Suppressor macrophage treated with lipopolysaccharide for 1 hour (primary cell): ENCODE data around the gene PFKP.
A peak's percentile ranks its signal among the peaks of the same experiment; 100 is the strongest.
"Not testable (repeated sequence)": the region's sequence is repeated elsewhere in the genome, so short reads cannot be mapped to it uniquely, and the experiment has no call there.

ENCODE experiments used
- DNase-seq, 3 donors: peaks; one replicate each; pipeline ENCODE4 v3.0.0-alpha.2; 2020 to 2022

Gene PFKP

DNA sequence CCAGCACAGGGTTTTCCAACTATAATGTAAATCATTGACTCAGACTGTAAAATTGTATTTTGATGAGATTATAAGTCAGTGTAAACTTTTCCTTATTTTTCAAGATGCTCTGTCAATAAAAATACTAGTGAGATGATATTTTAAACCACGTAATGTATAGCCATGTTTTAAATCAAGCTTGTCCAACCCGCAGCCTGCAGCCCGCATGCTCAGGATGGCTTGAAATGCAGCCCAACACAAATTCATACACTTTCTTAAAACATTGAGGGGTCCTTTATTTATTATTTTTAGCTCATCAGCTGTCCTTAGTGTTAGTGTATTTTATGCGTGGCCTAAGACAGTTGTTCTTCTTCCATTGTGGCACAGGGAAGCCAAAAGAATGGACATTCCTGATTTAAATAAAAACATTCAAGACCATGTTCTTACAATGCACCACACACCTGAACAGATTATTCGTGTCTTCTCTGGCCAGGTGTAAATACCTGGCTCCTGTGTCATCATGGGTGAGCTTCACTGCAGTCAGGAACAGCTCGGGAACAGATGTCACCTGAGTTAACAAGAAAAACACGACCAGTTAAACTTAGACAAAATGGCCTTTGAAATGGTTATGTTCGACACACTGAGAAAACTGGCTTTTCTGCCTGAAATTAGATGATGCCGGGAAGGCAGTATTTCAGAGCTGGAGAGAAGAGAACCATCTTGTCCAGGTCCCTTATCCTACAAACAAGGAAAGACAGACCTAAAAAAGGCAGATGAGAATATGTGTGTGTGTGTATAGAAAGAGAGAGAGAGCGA is 99.3 kb downstream of the PFKP start:
- DNase-seq: no peak

DNA sequence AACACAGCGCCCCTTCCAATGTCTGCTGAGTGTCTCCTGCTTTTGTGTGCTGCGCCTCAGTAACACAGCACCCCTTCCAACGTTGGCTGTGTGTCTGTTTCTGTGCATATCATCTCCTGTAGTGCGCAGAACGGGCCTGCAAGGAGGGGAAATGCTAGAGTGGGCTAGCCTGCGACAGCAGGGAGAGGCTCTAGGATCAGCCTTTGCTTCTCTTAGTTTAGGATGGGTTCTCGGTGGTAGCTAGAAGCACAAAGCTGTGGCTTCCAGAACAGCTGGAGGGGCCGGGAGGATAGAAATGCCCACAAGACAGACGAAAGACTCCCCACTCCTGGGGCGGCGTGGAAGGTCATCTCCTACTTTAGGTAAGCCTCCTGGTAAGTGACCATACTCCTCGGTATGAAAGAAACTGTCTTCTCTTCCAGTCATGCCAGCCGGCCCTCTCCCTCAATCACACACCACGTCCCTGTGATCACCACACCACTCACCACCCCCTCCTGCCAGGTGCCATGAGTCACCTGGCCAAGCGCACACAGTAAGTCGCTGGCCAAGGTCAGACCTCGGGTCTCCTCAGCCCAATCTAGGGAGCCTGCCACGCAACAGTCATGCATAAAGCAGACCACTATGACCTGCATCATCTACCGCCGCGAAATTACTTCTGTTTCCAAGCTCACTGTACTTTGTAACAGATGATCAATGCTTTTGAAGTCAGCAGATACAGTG is 100.4 kb downstream of the PFKP start:
- DNase-seq: no peak

DNA sequence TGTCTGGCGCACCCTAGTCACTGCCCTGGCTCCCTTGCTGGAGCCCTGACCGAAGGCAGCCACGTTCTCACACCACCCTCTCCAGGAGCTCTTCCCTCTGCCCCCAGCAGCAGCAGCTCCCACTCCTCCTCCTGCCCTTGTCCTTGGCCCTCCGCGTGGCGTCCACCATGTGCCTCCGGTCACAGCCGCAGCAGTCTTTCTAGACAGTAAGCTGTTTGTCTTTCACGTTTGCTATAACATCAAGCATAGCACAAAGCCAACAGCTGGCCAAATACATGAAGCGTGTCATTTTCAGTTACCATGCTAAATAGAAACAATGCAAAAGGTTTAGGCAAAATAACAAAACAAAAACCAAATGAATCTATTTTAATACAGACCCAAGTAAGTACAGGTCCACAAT is 101.9 kb downstream of the PFKP start:
- DNase-seq: no peak

DNA sequence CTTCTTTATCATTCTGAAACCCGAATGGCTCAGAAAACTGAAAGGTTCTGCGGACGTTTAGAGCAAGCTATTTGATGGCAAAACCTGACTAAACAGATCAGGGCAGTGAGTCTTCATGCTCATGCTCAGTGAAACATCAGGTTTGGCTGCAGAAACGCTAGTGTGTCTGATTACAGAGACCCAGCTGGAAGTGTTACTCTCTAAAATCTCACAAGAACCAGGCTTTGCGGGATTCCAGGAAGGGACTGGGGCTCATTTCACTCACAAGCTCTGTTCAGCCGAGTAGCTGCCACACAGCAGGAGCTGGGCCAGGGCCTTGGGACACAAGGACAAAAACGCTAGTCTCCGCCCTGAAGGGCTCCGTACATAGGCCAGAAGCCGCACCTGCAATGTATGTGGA is 102.3 kb downstream of the PFKP start:
- DNase-seq: no peak

DNA sequence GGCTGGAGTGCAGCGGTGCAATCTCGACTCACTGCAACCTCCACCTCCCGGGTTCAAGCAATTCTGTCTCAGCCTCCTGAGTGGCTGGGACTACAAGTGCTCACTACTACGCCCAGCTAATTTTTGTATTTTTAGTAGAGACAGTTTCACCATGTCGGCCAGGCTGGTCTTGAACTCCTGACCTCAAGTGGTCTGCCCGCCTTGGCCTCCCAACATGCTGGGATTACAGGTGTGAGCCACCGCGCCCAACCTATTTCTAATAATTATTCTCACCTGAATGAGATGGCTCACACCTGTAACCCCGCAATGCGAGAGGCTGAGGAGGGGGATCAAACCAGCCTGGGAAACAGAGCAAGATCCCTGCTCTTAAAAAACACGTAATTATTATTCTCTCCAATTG is 104.1 kb downstream of the PFKP start:
- not testable (repeated sequence) for DNase-seq

DNA sequence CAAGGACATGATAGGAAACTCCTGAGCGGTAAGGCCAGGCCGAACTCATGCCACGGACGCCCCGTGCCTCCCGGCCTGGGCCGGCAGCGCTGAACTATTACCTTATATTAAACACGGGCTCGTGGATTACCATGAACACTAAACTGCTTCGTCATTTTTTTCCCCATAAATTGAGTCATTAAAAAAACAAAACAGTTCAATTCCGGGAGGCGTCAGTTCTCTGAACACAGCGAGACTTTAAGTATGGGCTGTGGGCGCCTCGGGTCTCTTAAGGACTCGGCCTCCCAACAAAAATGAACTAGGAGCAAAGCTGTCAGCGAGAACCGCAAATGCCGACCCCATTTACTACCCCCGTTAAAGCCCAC is 104.7 kb downstream of the PFKP start:
- DNase-seq: peak; percentile 60 to 81 (median 69)

DNA sequence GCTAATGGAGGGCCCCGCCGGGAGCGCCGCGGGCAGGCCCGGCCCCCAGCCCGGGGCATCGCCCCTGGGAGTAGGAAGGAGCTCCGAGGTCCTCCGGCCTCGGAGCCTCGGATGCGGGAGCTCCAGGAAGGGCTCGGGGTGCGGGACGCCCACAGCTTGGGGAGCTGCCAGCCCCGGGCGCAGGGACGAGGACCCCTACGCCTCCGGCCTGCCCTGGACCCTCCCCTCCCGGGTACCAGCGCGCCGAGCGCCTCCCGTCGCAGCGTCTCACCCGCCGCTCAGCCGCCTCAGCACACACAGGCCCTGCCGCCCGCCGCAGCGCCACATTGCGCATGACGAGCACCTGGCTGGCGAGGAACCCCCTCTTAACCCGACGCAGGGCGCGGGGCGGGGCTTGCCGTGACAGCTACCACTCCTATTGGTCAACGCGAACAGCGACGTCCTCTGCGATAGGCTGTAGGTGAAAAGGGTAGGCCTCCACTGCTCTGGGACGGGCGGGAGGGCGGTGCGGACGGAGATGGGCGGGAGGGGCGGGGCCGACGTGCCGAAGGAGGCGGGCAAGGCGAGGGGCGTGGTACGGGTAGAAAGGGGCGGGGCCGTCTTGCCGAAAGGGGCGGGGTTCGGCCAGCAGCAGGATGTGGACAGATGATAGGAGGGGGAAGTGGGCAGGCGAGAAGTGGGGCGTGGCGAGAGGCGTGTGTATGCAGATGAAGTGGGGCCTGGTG is 105.3 kb downstream of the PFKP start, which contains the start of gene PITRM1:
Gene PITRM1 (minus strand): TSS at position 337 of the 725 bp plus-strand sequence. CDS start 10 bp downstream, at position 327.
- peak; percentile 99 for DNase-seq

DNA sequence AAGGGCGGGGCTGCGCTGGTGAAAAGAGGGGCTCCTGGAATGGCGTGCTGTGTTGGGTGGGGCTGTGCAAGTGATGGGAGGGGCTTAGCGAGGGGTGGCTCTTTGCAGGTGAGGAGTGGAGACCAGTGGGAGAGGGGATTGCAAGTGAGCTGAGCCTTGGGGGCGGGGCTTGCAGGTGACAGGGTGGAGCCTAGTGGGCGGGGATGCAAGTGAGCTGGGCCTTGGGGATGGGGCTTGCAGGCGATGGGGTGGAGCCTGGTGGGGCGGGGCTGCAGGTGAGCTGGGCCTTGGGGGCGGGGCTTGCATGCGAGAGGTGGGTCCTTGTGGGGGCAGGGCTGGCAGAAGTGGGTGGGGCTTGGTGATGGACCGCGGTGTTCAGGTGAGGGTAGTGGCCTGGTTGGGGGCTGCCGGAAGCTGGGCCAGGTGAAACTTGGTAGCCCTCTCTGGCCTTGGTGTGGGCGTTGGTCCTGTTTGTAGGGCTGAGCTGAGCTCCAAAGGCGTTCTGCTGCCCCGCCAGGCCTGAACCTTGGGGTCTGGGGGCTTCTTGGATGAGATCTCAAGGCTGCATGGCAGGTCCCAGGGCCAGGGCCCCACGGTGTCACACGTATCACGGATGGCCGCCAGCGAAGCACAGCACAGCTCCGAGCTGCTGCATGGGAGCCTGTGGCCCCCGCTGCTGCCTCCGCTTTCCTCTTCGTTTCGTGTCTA is 106.0 kb downstream of the PFKP start:
- DNase-seq: no peak

DNA sequence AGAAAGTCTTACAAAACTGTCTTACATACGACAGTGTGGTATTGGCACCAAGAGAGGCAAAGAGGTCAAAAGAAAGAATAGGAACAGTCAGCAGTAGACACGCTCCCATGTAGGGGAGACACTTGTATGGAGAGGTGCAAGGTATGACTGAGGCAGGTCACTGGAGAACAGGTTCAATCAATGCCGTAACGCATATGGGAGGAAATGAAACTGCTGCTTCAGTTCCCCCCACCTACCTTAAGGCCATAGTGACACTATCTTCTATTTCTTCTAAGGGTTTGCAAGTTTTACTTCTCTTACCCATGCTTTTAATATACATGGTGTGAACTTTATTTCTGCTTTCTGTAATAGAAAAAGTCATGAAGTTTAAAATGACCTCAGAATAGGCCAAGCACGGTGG is 110.7 kb downstream of the PFKP start:
- DNase-seq: no peak

DNA sequence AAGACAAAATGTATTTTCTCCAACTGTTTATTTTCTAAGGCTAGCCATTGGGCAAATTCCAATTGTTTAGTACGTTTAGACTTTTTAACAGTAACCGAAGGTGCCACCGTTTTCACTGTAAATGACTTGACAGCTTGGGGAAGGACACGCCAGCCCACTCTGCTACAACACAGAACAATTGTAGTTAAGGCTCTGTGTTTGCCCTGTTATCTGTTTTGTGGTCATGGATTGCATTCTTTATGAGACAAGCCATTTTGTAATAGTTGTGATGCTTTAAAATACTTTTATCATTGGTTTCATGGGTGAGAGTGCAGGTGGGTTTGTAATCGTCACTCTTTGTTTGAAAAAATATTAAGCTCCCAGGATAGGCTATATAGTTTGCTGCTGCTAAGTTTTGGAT is 111.8 kb downstream of the PFKP start:
- no peak for DNase-seq

DNA sequence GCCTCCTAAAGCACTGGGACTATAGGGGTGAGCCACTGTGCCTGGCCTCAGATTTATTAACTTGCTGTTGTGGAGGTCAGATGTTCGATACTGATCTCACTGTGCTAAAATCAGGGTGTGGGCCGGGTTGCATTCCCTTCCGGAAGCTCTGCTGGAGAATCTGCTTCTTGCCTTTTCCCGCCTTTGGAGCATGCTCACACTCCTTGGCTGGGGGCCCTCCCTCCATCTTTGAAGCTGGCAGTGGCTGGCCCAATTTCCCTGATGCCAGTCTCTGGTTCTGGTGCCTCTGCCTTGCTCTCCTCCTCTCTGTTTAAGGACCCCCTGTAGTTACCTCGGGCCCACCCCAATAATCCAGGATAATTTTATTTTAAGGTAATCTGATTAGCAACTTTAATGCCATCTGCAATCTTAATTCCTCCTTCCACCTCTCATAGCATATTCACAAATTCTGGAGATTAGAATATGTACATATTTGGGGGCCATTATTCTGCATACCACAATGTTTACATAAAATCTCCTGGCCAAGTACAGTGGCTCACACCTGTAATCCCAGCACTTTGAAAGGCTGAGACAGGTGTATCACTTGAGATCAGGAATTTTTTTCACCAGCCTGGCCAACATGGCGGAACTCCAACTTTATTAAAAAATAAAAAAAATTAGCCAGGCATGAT is 113.1 kb downstream of the PFKP start:
- DNase-seq: no peak

DNA sequence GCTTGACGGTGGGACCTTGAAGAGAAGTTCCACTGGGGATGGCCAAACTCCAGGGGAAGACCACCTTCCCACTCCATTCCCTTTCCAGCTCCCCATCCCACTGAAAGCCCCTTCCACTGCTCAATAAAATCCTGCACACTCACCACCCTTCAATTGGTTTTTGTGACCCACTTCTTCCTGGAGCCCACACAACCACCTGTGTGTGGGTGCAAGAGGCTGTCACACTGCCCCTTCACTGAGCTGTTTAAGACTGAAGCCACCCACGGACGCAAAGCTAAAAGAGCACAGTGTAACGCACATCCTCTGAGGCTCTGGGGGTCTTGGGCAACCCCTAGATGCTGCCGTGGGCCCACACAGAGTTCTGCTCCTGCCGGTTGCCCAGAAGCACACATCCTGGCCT is 118.0 kb downstream of the PFKP start:
- no peak for DNase-seq

DNA sequence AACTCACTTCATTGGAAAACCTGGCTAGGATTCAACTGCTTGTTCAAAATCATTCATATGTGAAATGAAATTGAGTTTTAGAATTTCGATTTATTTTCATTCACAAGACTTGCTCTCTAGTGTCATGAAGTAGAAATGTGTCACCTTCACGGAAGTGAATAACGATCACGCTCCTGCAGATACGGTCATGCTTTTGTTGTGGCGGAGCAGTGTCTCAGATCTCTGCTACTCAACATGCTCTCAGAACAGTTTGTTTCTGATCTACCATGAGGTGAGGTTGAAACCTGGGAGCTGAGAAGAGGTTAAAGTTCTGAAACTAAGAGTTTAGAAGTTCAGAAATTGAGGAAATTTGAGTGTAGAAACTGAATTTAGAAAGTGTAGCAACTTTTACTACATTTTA is 119.0 kb downstream of the PFKP start:
- no peak for DNase-seq
